GM19035 (cell line): Measurements from ENCODE around the gene JUN.

Experiments used
- ATAC-seq: cut with Tn5 transposase; IDR thresholded peaks from one replicate; pipeline ENCODE4 v1.9.1; 2021; ENCODE audit not compliant: unreplicated experiment

The JUN gene

GRCh38 chr1:58783993-58784757 lies at the start of gene JUN:
Gene JUN (minus strand): TSS chr1:58784047. CDS start chr1:58783070, 977 bp downstream.
- peak; percentile 71 for ATAC-seq

- ATAC-seq: no peak
These were observed 49.3 kb upstream of the JUN start for GRCh38 chr1:58833166-58833565.

- no peak for ATAC-seq
These were observed 46.4 kb upstream of the JUN start for GRCh38 chr1:58830291-58830690.

GRCh38 chr1:58829866-58830265 lies 46.0 kb upstream of the JUN start:
- ATAC-seq: no peak

- no peak for ATAC-seq
These were observed 43.5 kb upstream of the JUN start for GRCh38 chr1:58827298-58827697.

- ATAC-seq: no peak
These were observed 41.0 kb upstream of the JUN start for GRCh38 chr1:58824753-58825389.

GRCh38 chr1:58823481-58824010 lies 39.7 kb upstream of the JUN start:
- ATAC-seq: no peak

- no peak for ATAC-seq
These were observed 37.5 kb upstream of the JUN start for GRCh38 chr1:58821309-58821708.

- no peak for ATAC-seq
These were observed 35.1 kb upstream of the JUN start for GRCh38 chr1:58818976-58819375.

GRCh38 chr1:58818075-58818474 lies 34.2 kb upstream of the JUN start:
- ATAC-seq: no peak

- no peak for ATAC-seq
These were observed 32.9 kb upstream of the JUN start for GRCh38 chr1:58816747-58817221.

GRCh38 chr1:58816072-58816746 lies 32.4 kb upstream of the JUN start:
- peak; percentile 84 for ATAC-seq

GRCh38 chr1:58815686-58816071 lies 31.8 kb upstream of the JUN start:
- peak; percentile 6 for ATAC-seq

GRCh38 chr1:58815069-58815685 lies 31.3 kb upstream of the JUN start:
- ATAC-seq: peak; percentile 55

GRCh38 chr1:58814251-58815068 lies 30.6 kb upstream of the JUN start:
- no peak for ATAC-seq

- no peak for ATAC-seq
These were observed 30.0 kb upstream of the JUN start for GRCh38 chr1:58813801-58814200.

- ATAC-seq: no peak
These were observed 29.5 kb upstream of the JUN start for GRCh38 chr1:58813361-58813760.

- ATAC-seq: no peak
These were observed 29.1 kb upstream of the JUN start for GRCh38 chr1:58812926-58813325.

GRCh38 chr1:58812468-58812867 lies 28.6 kb upstream of the JUN start:
- no peak for ATAC-seq

- no peak for ATAC-seq
These were observed 27.5 kb upstream of the JUN start for GRCh38 chr1:58811303-58811702.
